Small intestine (tissue), 7 donors: ENCODE data around the gene CCDC3. TPM values are rescaled to one million over a fixed set of nuclear protein-coding genes. Genes with fewer than 3 reads are reported as not detected.

Source experiments
- DNase-seq, 2 donors: peaks; one replicate each; pipeline versions ENCODE4 v3.0.0 to v3.0.0-alpha.2; 2013
- FAIRE-seq: peaks from 2 replicates; lab custom pipeline; 2012; peaks lifted over from hg19 to GRCh38; lab: Jason Lieb, UNC
- H3K27ac ChIP-seq, 3 donors: one replicate each; pipeline ENCODE4 v1.5.1; 2013; ENCODE audit warnings: low read length in 2 of 3, mild to moderate bottlenecking in 2 of 3, control low read depth in 1 of 3, inconsistent platforms in 1 of 3, low read depth in 1 of 3, moderate library complexity in 1 of 3
- H3K27me3 ChIP-seq, 3 donors: one replicate each; pipeline ENCODE4 v1.6.1; 2013; ENCODE audit warnings: low read length in 3 of 3, inconsistent platforms in 1 of 3; ENCODE audit not compliant: control insufficient read depth in 3 of 3, insufficient read depth in 3 of 3
- H3K36me3 ChIP-seq, 3 donors: one replicate each; pipeline ENCODE4 v1.6.1; 2013; ENCODE audit warnings: low read length in 3 of 3, inconsistent platforms in 1 of 3, low read depth in 1 of 3, mild to moderate bottlenecking in 1 of 3, moderate library complexity in 1 of 3; ENCODE audit not compliant: control insufficient read depth in 3 of 3, insufficient read depth in 2 of 3
- H3K4me1 ChIP-seq, 3 donors: one replicate each; pipeline ENCODE4 v1.6.1; 2013; ENCODE audit warnings: low read length in 2 of 3, inconsistent platforms in 1 of 3, low read depth in 1 of 3, mild to moderate bottlenecking in 1 of 3, moderate library complexity in 1 of 3; ENCODE audit not compliant: control insufficient read depth in 3 of 3, insufficient read depth in 2 of 3
- H3K4me3 ChIP-seq, 3 donors: one replicate each; pipeline ENCODE4 v1.5.1; 2013; ENCODE audit warnings: low read length in 3 of 3, control low read depth in 1 of 3, inconsistent platforms in 1 of 3, low read depth in 1 of 3, mild to moderate bottlenecking in 1 of 3, moderate library complexity in 1 of 3
- H3K9me3 ChIP-seq, 2 donors: one replicate each; pipeline ENCODE4 v1.6.1; 2013; ENCODE audit warnings: low read depth in 1 of 2, low read length in 1 of 2; ENCODE audit not compliant: control insufficient read depth in 2 of 2, insufficient read depth in 1 of 2
- WGBS, 3 donors: extraction: QIAGEN DNeasy Blood & Tissue Kit; methylation state at CpG; one replicate each; pipeline ENCODE4 v1.1.7; 2013; 5-methylcytosine and 5-hydroxymethylcytosine counted together
- polyA plus RNA-seq, 4 donors: library from polyadenylated mRNA; stranded (reverse) in 3 of 4; unstranded in 1 of 4; fragments of 200-250 nt in 3 of 4; fragments of 120-200 nt in 1 of 4; gene quantifications; one replicate each; pipeline versions ENCODE4 v1.2.1 to v1.2.3, GENCODE V29; 2013
- donor health status: healthy with polysubstance abuse.
- donor health status: control.
- donor health status: control.
- donor health status: Bipolar disorder and iron deficiency.
- donor health status: healthy.

The CCDC3 gene
- polyA plus RNA-seq, 4 donors, result 0.22 to 8.7 (median 4.1) TPM

DNA sequence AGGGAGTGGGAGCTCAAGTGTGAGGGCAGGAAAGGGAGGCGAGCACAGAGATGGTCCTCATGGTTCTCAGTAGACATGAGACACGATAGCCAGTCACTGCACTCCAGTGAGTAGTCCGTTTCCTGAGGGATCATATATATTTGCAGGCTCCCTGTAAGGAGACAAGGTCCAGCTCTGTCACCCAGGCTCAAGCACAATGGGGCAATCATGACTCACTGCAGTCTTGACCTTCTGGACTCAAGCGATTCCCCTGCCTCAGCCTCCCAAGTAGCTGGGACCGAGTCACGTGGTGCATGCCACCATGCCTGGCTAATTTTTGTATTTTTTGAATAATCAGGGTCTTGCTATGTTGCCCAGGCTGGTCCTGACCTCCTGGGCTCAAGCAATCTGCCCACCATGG, 116.7 kb downstream of the CCDC3 start:
- WGBS, 3 donors, result 63 to 77% (median 64%) methylated on average over 6 of the region's 6 CpGs
- no peak for FAIRE-seq

DNA sequence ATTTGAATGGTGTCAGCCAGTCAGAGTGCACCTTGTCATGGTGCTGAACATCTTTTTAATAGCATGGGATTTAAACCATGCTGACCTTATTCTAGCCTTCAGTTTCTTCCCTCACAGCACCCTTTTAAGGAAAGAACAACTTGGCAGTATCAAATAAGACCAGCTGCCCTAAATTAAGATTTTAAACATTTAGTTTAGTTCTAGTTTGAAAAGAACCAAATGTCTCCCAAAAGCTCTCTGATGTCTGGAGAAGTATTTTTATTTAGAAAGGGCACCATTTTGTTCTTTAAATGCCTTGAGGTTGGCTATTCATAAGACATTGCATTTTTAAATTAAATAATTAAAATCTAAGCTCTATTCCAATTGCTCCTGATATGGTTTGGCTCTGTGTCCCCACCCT, 121.1 kb downstream of the CCDC3 start:
- no peak for DNase-seq
- H3K4me1 ChIP-seq, result no peaks in the 10 kb centered on the region
- no peak for FAIRE-seq
- no peak overlapping the region for H3K27ac ChIP-seq
- H3K27me3 ChIP-seq, result no peaks in the 10 kb centered on the region
- no peaks in the 10 kb centered on the region for H3K36me3 ChIP-seq
- peaks cover 0 to 2% of the 10 kb centered on the region in 2 donors for H3K9me3 ChIP-seq
- no peak overlapping the region for H3K4me3 ChIP-seq

More for the DNA sequence above, 116.7 kb downstream of the CCDC3 start:
- no peak overlapping the region for H3K27ac ChIP-seq
- no peaks in the 10 kb centered on the region for H3K36me3 ChIP-seq
- H3K4me3 ChIP-seq, result no peak overlapping the region
- H3K4me1 ChIP-seq, result no peaks in the 10 kb centered on the region
- H3K27me3 ChIP-seq, result no peaks in the 10 kb centered on the region
- H3K9me3 ChIP-seq, result peaks cover 0 to 2% of the 10 kb centered on the region in 2 donors
- peak; percentile 39 to 58 for DNase-seq

DNA sequence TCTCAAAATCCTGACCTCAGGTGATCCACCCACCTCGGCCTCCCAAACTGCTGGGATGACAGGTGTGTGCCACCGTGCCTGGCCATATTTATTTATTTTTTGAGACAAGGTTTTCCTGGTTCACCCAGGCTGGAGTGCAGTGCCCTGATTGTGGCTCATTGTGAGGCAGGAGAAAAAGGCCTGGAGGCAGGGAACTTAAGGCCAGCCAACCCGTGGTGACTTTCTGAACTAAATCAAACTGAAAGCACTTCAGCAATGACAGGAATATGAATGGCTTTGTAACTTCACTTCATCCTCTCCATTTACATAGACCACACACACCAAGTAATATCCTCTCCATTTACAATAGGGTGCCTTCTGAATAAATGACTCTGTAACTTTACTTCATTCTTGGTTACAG, 124.4 kb downstream of the CCDC3 start:
- H3K4me1 ChIP-seq, result no peaks in the 10 kb centered on the region
- WGBS, 3 donors, result 55 to 67% (median 61%) methylated on average over 3 of the region's 3 CpGs
- H3K36me3 ChIP-seq, result no peaks in the 10 kb centered on the region
- no peak for DNase-seq
- FAIRE-seq, result no peak
- no peak overlapping the region for H3K4me3 ChIP-seq
- H3K9me3 ChIP-seq, result peaks cover 0 to 2% of the 10 kb centered on the region in 2 donors
- H3K27me3 ChIP-seq, result no peaks in the 10 kb centered on the region
- H3K27ac ChIP-seq, result no peak overlapping the region

DNA sequence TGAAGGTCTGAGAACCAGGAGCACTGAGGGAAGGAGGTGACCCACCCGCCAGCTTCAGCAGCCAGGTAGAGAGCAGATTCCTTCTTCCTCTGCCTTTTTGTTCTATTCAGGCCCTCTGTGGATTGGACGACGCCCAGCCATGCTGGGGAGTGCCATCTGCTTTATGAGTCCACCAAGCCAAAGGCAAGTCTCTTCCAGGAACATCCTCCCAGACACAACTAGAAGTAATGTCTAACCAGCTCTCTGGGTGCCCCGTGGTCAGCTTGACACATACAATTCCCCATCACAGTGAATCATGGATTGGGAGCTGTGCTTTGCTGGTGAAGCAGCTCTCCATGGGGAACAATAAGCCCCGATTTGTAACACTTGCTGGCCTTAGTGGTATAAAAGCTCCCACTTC, 125.2 kb downstream of the CCDC3 start:
- Histone ChIP-seq H3K27me3 (no peaks in the 10 kb centered on the region), H3K4me1 (no peaks in the 10 kb centered on the region), H3K4me3 (no peak overlapping the region), H3K9me3 (peaks cover 0 to 2% of the 10 kb centered on the region in 2 donors), H3K27ac (no peak overlapping the region), H3K36me3 (no peaks in the 10 kb centered on the region)
- FAIRE-seq (no peak), DNase-seq (no peak)
- WGBS, 3 donors, result 85 to 89% (median 87%) methylated on average over 5 of the region's 5 CpGs

DNA sequence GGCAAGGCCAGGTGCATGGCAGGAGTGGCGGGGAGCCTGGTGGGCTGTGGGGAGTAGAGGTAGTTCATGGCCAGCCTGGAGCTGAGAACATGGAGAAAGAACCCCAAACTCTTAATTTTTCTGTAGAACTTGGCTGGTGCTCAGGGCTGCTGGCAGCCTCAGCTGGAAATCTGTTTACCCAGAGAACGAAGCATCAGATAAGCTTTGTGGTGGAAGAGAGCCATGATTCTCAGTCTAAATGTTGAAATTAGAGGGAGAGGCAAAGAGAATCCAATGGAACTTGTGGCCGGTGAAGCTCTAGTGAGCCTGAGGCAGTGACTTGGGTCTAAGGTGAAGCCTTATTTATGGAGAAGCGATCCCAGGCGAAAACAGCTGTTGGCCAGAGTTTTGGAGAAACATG, 126.4 kb downstream of the CCDC3 start:
- 53 to 63% (median 54%) methylated on average over 5 of the region's 5 CpGs for WGBS, 3 donors
- H3K4me1 ChIP-seq, result no peaks in the 10 kb centered on the region
- FAIRE-seq (no peak), DNase-seq (peak in 1 of 2 donors; percentile 7)
- peaks cover 0 to 2% of the 10 kb centered on the region in 2 donors for H3K9me3 ChIP-seq
- no peak overlapping the region for H3K4me3 ChIP-seq
- H3K36me3 ChIP-seq, result no peaks in the 10 kb centered on the region
- no peaks in the 10 kb centered on the region for H3K27me3 ChIP-seq
- no peak overlapping the region for H3K27ac ChIP-seq

DNA sequence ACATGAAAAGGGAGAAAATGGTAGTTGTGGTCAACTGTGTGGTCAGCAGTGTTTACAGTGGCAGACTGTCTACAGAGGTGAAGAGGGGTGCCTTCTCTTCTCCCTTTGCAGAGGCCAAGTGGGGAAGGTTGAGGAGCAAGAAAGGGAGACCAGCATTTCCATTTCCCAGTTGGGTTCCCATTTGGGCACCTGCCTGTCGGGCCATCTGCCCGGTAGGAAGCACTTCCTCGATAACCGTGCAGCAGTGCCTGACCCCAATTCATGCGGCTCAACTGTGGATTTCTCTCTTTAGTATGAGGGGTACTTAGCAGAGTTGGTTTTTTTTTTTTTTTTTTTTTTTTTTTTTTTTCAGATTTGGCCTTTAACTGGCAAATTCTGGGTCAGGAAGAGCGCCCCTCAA, 127.0 kb downstream of the CCDC3 start:
- Histone ChIP-seq H3K27ac (no peak overlapping the region), H3K4me3 (no peak overlapping the region), H3K4me1 (no peaks in the 10 kb centered on the region), H3K36me3 (no peaks in the 10 kb centered on the region), H3K27me3 (no peaks in the 10 kb centered on the region), H3K9me3 (no peaks in the 10 kb centered on the region)
- no peak for DNase-seq
- WGBS, 3 donors, result 89% methylated on average over 6 of the region's 6 CpGs
- no peak for FAIRE-seq

DNA sequence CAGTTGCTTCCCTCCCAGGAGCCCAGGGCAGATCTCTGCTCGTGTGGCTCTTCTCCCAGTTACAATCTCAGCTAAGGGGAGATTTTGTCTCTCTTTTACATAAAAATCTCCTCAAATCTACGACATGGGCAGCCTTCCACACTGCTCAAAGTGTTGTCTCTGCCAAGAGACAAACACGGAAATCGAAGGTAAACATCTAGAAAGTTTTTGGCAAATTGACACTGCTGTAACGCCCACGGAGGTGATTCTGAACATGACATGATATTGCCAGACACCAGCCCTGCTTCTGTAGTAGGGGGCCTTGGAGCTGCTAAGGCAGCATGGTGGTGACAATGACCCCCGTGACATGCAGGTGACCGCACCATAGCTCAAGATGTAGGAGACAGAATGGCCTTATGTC, 128.3 kb downstream of the CCDC3 start:
- peak overlapping the region in 1 of 3 donors; percentile 21 for H3K27ac ChIP-seq
- WGBS, 3 donors, result 45 to 63% (median 48%) methylated on average over 8 of the region's 8 CpGs
- H3K9me3 ChIP-seq, result no peaks in the 10 kb centered on the region
- H3K36me3 ChIP-seq, result no peaks in the 10 kb centered on the region
- no peaks in the 10 kb centered on the region for H3K27me3 ChIP-seq
- DNase-seq (no peak), FAIRE-seq (no peak)
- no peaks in the 10 kb centered on the region for H3K4me1 ChIP-seq
- H3K4me3 ChIP-seq, result no peak overlapping the region

DNA sequence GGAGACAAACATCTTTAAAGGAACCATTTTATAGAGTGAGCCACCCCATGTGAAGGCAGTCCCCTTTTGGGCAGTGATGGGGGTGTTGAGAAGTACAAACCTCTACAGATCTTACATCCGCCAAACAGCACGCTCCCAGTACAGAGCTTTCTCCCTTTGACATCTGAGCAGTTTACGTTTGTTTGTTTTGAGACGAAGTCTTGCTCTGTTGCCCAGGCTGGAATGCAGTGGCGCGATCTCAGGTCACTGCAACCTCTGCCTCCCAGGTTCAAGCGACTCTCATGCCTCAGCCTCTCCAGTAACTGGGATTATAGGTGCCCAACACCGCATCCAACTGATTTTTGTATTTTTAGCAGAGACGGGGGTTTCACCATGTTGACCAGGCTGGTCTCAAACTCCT, 128.9 kb downstream of the CCDC3 start:
- 71 to 77% (median 73%) methylated on average over 9 of the region's 9 CpGs for WGBS, 3 donors
- FAIRE-seq (no peak), DNase-seq (no peak)
- Histone ChIP-seq H3K4me3 (no peak overlapping the region), H3K4me1 (no peaks in the 10 kb centered on the region), H3K9me3 (no peaks in the 10 kb centered on the region), H3K27ac (peak overlapping the region in 1 of 3 donors; percentile 21), H3K27me3 (no peaks in the 10 kb centered on the region), H3K36me3 (no peaks in the 10 kb centered on the region)

DNA sequence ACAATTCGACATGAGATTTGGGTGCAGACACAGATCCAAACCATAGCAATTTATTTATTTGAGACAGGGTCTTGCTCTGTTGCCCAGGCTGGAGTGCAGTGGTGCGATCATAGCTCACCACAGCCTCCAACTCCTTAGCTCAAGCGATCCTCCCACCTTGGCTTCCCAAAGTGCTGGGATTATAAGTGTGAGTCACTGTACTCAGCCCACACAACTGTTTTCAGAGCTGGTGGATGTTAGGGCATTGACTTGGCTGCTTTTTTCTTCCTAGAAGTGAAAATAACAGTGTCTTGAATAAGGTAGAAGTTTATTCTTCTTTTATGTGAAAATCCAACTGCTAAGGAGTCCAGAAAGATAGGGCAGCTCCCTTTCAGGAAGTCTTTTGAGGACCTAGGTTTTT, 132.1 kb downstream of the CCDC3 start:
- FAIRE-seq (no peak), DNase-seq (no peak)
- Histone ChIP-seq H3K27me3 (no peaks in the 10 kb centered on the region), H3K4me1 (no peaks in the 10 kb centered on the region), H3K36me3 (no peaks in the 10 kb centered on the region), H3K9me3 (no peaks in the 10 kb centered on the region), H3K27ac (no peak overlapping the region), H3K4me3 (no peak overlapping the region)
- 89 to 90% (median 89%) methylated on average over 3 of the region's 3 CpGs for WGBS, 3 donors
